ENCODE data around the gene GPALPP1.
A peak's percentile ranks its signal among the peaks of the same experiment; 100 is the strongest.
"Not testable (repeated sequence)": the region's sequence is repeated elsewhere in the genome, so short reads cannot be mapped to it uniquely, and the experiment has no call there.

GPALPP1 gene

GRCh38 chr13:45007823-45008222 is 18.5 kb downstream of the GPALPP1 start:
- no peak for DNase-seq

GRCh38 chr13:45011198-45011597 is 21.9 kb downstream of the GPALPP1 start:
- no peak for DNase-seq

DNA sequence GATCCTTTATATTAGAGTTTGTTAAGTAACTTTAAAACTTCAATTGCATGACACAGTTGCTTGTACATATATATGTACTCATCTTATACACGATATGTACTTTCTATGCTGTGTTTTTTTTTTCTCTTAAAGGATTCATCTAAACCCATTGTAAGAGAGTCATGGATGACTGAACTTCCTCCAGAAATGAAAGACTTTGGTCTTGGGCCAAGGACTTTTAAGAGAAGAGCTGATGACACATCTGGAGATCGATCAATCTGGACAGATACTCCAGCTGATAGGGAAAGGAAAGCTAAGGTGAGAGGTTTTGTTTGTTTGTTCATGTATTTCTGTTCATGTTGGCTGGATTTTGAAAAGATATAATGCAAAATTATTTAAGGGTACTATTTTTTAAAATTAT is 26.0 kb downstream of the GPALPP1 start:
- DNase-seq: no peak

DNA sequence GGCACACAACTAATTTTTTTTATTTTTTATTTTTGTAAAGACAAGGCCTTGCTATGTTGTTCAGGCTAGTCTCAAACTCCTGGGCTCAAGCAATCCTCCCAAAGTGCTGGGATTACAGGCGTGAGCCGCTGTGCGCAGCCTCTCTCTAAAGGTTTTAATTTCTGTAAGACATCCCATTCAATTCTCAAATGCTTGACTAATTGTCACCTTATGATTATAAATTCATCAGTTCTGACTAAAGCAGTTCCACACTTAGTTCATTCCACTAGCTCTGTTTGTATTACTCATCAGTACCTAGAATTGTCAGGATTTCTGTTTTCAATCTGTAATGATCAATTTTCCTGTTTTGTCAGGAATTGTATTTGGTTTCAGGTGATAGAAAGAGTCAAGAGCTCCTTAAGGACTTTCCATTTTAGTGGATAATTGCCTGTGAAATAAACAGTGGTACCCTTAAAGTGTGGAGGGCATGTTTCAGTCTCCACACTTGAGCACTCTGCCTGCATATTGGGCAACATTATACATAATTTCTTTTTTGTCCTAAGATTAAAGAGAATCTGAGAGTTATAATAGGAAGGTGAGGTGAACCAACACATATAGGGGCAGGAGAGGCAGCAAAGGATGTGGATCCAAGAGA is 27.6 kb downstream of the GPALPP1 start:
- no peak for DNase-seq

DNA sequence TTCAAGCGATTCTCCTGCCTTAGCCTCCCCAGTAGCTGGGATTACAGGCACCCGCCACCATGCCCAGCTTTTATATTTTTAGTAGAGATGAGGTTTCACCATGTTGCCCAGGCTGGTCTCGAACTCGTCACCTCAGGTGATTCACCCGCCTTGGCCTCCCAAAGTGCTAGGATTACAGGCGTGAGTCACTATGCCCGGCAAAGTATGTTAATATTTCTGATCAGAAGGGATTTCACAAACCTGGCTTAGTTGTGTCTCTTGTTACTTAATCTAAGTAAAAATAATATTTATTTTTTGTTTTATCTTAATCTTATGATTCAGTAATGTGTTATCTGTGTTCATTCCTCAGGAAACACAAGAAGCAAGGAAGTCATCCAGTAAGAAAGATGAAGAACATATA is 30.6 kb downstream of the GPALPP1 start:
- DNase-seq: not testable (repeated sequence)

GRCh38 chr13:45021250-45021649 is 31.9 kb downstream of the GPALPP1 start:
- DNase-seq: no peak

DNA sequence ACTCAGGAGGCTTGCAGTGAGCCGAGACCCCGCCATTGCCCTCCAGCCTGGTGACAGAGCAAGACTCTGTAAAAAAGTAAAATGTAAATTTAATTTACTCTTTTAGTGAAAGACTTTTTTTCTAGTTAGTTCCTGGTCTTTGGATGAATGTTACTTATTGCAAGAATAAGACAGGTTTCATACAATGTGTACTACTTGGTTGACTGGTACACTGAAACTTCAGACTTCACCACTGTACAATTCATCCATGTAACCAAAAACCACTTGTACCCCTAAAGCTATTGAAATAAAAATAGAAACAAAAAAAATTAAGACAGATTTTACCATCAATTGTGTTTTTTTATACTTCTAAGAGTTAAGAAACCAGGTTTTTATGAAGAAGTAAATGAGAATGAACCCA is 35.5 kb downstream of the GPALPP1 start:
- no peak for DNase-seq

DNA sequence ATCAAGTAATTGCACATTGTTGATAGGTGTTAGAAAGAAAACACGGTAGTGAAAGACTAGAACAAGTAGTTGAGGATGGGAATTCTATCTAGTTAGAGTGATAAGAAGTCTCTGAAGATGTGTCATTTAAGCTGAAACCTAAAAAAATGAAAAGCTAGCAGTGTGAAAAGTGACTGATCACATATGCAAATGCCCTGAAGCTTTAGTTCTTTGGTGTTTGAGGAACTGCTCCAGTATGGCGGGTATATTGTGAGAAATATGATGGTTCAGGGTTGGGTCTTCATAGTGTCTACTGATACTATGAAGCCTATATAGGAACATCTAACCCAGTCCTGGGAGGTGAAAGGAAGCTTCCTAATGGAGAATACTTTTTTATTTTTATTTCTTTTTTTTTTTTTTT is 45.0 kb downstream of the GPALPP1 start:
- DNase-seq: no peak

DNA sequence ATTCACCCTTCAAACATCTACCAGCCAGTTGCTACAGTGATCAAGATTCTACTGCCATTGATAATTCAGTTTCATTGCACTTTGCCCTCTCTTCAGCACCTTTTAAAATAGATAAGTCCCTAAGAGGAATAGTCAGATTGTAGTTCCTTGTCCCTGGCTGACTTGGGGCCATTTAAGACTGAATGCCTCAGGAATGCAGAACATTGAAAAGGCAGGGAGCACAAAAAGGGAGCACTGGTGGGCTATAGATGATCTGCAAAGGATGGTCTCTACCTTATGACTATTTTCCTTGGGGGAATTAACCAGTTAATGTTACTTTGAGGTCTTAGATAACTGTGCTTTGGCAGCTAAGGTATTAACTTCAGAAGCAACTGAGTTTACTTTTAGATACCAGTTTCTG is 46.9 kb downstream of the GPALPP1 start:
- no peak for DNase-seq

- no peak for DNase-seq
These were observed 50.8 kb downstream of the GPALPP1 start for GRCh38 chr13:45040173-45040572.

GRCh38 chr13:45040622-45041021 is 51.3 kb downstream of the GPALPP1 start:
- no peak for DNase-seq

GRCh38 chr13:45042539-45042938 is 53.2 kb downstream of the GPALPP1 start:
- DNase-seq: no peak

- DNase-seq: no peak
These were observed 57.1 kb downstream of the GPALPP1 start for GRCh38 chr13:45046445-45046844.

DNA sequence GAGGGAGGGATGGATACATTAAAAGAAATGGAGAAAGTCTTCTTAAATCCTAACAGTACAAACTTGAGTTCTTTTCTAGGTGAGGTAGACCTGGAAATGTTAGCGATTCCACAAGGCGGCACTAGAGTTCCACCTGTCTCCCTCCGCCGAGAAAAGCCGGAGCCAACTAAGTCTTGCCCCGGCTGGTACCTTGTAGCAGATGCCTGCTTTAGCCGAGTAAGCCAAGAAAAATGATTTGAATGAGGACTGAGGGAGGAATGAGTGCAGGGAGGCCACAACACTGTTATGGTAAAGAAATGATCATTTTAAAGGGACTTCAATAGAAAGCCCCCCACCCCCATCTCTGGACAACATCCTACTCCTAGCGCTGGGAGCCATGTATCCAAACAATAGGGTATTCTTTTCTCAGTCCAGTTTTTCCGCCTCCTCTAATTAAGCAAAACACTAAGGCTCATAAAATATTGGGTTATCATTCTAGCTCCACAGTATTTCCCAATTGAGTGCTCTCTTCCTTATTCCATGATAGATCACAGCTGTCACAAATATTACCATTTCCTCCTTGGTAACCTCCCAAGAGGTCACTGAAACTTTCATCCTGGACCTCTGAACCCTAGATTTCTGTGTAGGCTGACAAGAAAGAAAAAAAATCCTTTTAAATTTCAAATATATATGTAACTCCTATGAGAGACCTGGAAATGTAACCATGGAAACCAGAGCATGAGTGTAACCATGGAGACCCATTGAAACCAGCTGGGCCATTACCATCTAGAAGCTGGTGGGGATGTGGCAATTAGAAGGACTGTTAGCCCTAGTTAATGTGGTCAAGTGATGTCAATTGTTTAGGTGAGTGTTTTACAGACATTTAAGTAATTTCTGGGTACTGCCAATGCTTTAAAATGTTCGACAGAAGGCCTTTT is 58.3 kb downstream of the GPALPP1 start:
- peak; percentile 92 for DNase-seq

GRCh38 chr13:45048890-45049407 is 59.6 kb downstream of the GPALPP1 start:
- DNase-seq: no peak

- no peak for DNase-seq
These were observed 60.1 kb downstream of the GPALPP1 start for GRCh38 chr13:45049478-45049877.

DNA sequence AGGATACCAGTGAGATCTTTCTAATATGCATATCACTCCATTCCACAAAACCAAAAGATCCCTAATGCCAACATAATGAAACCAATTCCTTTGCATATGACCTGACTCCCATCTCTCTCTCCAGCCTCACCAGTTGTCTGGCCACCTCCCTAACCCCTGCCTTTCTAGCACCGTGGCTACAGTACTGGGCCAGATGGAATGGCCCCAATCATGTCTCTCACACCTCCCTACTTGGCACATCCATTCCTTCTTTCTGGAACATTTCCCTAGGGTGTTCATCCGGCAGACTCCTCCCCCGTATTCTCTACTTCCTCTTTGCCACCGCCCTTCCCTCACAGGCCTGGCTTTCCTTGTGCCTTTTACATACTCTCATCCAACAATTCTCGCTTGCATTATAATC is 62.0 kb downstream of the GPALPP1 start:
- DNase-seq: no peak

GRCh38 chr13:45055198-45055901 is 66.0 kb downstream of the GPALPP1 start:
- no peak for DNase-seq

- DNase-seq: no peak
These were observed 66.7 kb downstream of the GPALPP1 start for GRCh38 chr13:45055902-45056648.

DNA sequence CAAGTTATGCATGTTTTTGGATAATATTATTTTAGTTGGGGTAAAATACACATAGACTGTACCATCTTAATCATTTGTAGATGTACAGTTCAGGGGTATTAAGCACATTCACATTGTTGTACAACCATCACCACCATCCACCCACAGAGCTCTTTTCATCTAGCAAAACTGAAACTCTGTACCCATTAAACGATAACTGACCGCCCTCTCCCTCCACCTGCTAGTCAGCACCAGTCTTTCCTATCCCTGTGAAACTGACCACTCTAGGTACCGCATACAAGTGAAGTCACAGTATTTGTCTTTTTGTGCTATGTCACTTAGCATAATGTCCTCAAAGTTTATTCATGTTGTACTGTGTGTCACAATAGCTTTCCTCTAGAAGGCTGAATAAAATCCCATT is 70.7 kb downstream of the GPALPP1 start:
- no peak for DNase-seq

DNA sequence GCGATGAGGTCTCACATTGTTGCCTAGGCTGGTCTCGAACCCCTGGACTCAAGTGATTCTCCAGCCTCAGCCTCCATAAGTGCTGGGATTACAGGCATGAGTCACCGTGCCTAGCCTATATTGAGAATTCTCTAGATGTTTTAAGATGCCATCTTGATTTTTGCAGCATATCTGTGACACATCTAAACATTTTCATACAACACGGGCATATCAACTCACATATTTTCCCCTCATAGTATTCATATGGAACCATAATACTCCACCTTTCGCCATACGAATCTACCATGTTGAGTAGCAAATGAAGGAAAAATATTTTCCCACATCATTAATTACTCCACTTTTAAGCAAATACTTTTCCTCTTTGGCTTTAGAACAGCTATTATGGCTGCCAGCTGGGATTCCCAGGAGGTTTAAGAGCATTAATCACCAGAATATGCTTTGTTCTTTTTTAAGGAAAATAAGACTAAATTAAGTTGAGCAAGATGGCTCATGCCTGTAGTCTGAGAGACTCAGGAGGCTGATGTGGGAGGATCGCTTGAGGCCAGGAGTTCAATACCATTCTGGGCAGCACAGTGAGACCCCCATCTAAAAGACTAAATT is 74.0 kb downstream of the GPALPP1 start:
- DNase-seq: no peak

DNA sequence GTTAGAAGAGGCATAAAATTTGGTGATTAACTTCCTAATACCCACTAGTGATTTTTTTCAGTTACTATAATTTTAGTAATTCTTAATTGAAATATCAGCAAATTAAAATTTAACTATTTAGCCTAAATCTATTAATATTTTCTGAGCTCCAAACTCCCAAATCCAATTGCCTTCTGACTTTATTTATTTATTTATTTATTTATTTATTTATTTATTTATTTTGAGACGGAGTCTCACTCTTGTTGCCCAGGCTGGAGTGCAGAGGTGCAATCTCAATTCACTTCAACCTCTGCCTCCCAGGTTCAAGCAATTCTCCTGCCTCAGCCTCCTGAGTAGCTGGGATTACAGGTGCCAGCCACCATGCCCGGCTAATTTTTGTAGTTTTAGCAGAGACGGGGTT is 74.6 kb downstream of the GPALPP1 start:
- not testable (repeated sequence) for DNase-seq

All from hematopoietic multipotent progenitor cell treated with erythropoietin and hydrocortisone succinate and interleukin-3 and kit ligand, for 4 days (in vitro differentiated cells).